ENCODE results near the gene GCNT4. TPM values are rescaled to one million over a fixed set of nuclear protein-coding genes. Genes with fewer than 3 reads are reported as not detected.

GCNT4 gene
- total and polyA plus RNA-seq, 2 of the 8 experiments (the other 6 are each of a cell fraction or from before 2014, with no cell fraction given): 1.1 to 14.5 TPM

- Histone ChIP-seq H3K79me2 (ENCODE audit: control insufficient read depth in 1 of 2, insufficient read depth in 2 of 2, low read length in 2 of 2) (peaks cover 0 to 29% of the 10 kb centered on the region in 2 experiments; a peak in 2 of 4 replicates), H4K5ac (ENCODE audit: insufficient read length, low read depth, low read length) (peak overlapping the region; percentile 10), H2BK20ac (ENCODE audit: low read length) (peak overlapping the region; percentile 75; the same call in 1 of the 2 replicates), H3K18ac (ENCODE audit: extremely low read depth, low read length) (peak overlapping the region; percentile 83), H2BK15ac (ENCODE audit: low read length) (peak overlapping the region; percentile 85; the same call in 1 of the 2 replicates), H3K56ac (replicated peaks; ENCODE audit: insufficient read length, low read depth, low read length) (peak overlapping the region; percentile 34), H2BK12ac (ENCODE audit: low read depth, low read length) (peak overlapping the region; percentile 88), H3K27me3 (replicated peaks in 1 of 4; ENCODE audit: control insufficient read depth in 3 of 4, extremely low read depth in 1 of 4, insufficient read depth in 3 of 4, low read length in 3 of 4) (peaks cover 0 to 33% (median 15%) of the 10 kb centered on the region in 4 experiments; a peak in 4 of 7 replicates), H4K8ac (ENCODE audit: extremely low read depth, insufficient read depth, low read length) (peak overlapping the region; percentile 37), H3K4me2 (ENCODE audit: insufficient read depth in 1 of 2, low read depth in 2 of 2, low read length in 2 of 2) (peak overlapping the region; percentile 93 to 97), H3K23me2 (ENCODE audit: low read depth, low read length) (peaks cover 13% of the 10 kb centered on the region), H2AFZ (ENCODE audit: low read length) (peak overlapping the region; percentile 60), H2AK5ac (ENCODE audit: low read depth, low read length) (no peak overlapping the region; the same call in 1 of the 2 replicates), H3K4me1 (replicated peaks in 1 of 4; ENCODE audit: control insufficient read depth in 3 of 4, insufficient read depth in 4 of 4, low read length in 3 of 4) (peaks cover 18 to 35% (median 27%) of the 10 kb centered on the region in 4 experiments), H3K36me3 (ENCODE audit: control insufficient read depth in 2 of 4, insufficient read depth in 4 of 4, low read length in 3 of 4) (no peaks in the 10 kb centered on the region), H3K27ac (ENCODE audit: low read depth, low read length) (peak overlapping the region; percentile 35; the same call in 1 of the 2 replicates), H3K23ac (ENCODE audit: insufficient read length) (no peak overlapping the region), H4K20me1 (replicated peaks in 1 of 2; ENCODE audit: control insufficient read depth in 1 of 2, insufficient read depth in 2 of 2, low read length in 2 of 2) (peaks cover 0 to 8% of the 10 kb centered on the region in 2 experiments), H3K9me3 (ENCODE audit: insufficient read depth in 2 of 2, low read depth in 1 of 2, low read length in 1 of 2) (no peaks in the 10 kb centered on the region), H3K4ac (replicated peaks; ENCODE audit: insufficient read length, low read depth, low read length) (peak overlapping the region; percentile 76), H3K79me1 (ENCODE audit: low read depth, low read length) (no peaks in the 10 kb centered on the region), H2BK120ac (replicated peaks; ENCODE audit: low read depth, low read length) (no peak overlapping the region), H3K4me3 (ENCODE audit: extremely low read depth in 1 of 4, insufficient read depth in 2 of 4, low read depth in 3 of 4, low read length in 4 of 4) (peak overlapping the region; percentile 68 to 76 (median 73)), H4K91ac (replicated peaks; ENCODE audit: insufficient read length, low read length) (peak overlapping the region; percentile 61), H3K14ac (ENCODE audit: insufficient read length) (no peak overlapping the region), H3K9ac (replicated peaks in 1 of 4; ENCODE audit: extremely low read depth in 1 of 4, low read depth in 3 of 4, low read length in 3 of 4) (peak overlapping the region in 3 of 4 experiments; percentile 51 to 84 (median 60); a peak in 6 of 7 replicates), H2BK5ac (ENCODE audit: low read depth, low read length) (peak overlapping the region; percentile 54; the same call in 1 of the 2 replicates)
- POLR2A ChIA-PET (ENCODE audit: partially characterized antibody): interaction anchor here (1.0 to 3.2 kb wide), 5 partner anchors 10 to 187 kb away, joined by 3 to 12 read pairs (median 6); partner anchors contain the start of gene ANKRD31
- CTCF ChIA-PET (ENCODE audit: partially characterized antibody): interaction anchor here (0.6 to 1.2 kb wide), 2 partner anchors 112 to 119 kb away, joined by 3 to 4 read pairs; no protein-coding TSS in a partner anchor
- DNase-seq (ENCODE audit: low read depth in 1 of 2, low spot score in 2 of 2): peak; percentile 62 to 79
- peak; percentile 48 for FAIRE-seq
- WGBS, 2 experiments (ENCODE audit: extremely low coverage in 1 of 2, insufficient coverage in 1 of 2, insufficient read length in 1 of 2, insufficient replicate concordance in 2 of 2, low coverage in 1 of 2, low lambda C conversion rate in 2 of 2, missing lambda C conversion rate in 1 of 2): 6% methylated on average over 28 of the region's 28 CpGs; no CpG with 5 or more reads in 1 of the 2 experiments
- no peak for TF ChIP-seq EGR1 (IDR thresholded peaks at IDR 0.05; ENCODE audit: borderline replicate concordance, low read depth, low read length)
Observed at GRCh38 chr5:75054134-75054930, 2.0 kb upstream of the GCNT4 start.
